ENCODE measurements around the gene HMGN3. TPM values are rescaled to one million over a fixed set of nuclear protein-coding genes. Genes with fewer than 3 reads are reported as not detected.

Gene HMGN3
- total and polyA plus RNA-seq, 2 of the 4 experiments (the other 2 are of a cell fraction): 6.8 to 35.5 TPM

DNA sequence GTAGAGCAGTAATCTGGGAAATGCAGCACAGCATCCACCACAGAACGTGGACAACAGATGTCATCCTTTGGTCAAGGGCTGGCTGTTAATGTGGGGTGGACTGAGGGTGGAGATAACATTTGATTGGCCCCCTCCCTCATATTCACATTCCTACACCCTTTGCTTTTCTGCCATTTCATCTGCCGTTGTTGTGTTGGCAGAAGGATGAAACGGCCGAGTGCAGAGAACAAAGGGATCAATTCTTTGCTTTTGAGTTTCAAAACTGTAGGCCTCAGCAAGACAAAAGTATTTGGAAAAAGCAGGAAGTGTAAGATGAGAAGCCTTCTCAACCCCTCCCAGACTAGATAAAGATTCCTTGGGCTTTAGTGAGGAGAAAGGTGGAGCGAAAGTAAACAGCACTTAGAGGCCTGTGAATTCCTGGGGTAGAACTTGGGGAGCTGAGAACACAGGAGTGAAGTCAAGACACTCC is 82.2 kb downstream of the HMGN3 start:
- Histone ChIP-seq H3K9me1 (ENCODE audit: insufficient read depth, low read length) (no peaks in the 10 kb centered on the region), H2BK5ac (ENCODE audit: low read depth, low read length, poor library complexity, severe bottlenecking) (no peak overlapping the region), H4K5ac (ENCODE audit: low read depth, low read length) (no peak overlapping the region), H2AFZ (replicated peaks; ENCODE audit: low read length, poor library complexity) (peak overlapping the region; percentile 63), H3K4ac (ENCODE audit: low read depth, low read length) (no peak overlapping the region), H4K20me1 (ENCODE audit: insufficient read depth, low read length) (no peaks in the 10 kb centered on the region), H4K91ac (ENCODE audit: insufficient read depth, low read depth, low read length) (no peak overlapping the region), H3K4me2 (ENCODE audit: low read depth, low read length) (no peak overlapping the region), H3K27ac (ENCODE audit: insufficient read depth, low read length) (no peak overlapping the region), H2AK5ac (ENCODE audit: low read depth, low read length) (no peak overlapping the region), H3K18ac (ENCODE audit: low read depth, low read length) (no peak overlapping the region), H3K14ac (replicated peaks; ENCODE audit: low read depth, low read length) (no peak overlapping the region), H3K9me3 (ENCODE audit: control insufficient read depth, insufficient read depth, low read length) (no peaks in the 10 kb centered on the region), H2AK9ac (replicated peaks; ENCODE audit: low read depth, low read length, poor library complexity) (no peak overlapping the region), H3K23ac (ENCODE audit: low read depth, low read length) (no peak overlapping the region), H3K4me3 (ENCODE audit: insufficient read depth, low read depth, low read length) (no peak overlapping the region), H3K56ac (ENCODE audit: extremely low read depth, insufficient read depth, low read length) (no peak overlapping the region), H3K9ac (ENCODE audit: low read depth, low read length) (no peak overlapping the region), H3K79me1 (ENCODE audit: low read depth in 1 of 2, low read length in 2 of 2) (no peaks in the 10 kb centered on the region), H2BK120ac (ENCODE audit: low read depth, low read length) (no peak overlapping the region), H3K4me1 (ENCODE audit: control insufficient read depth, insufficient read depth, low read length) (no peaks in the 10 kb centered on the region), H3K27me3 (ENCODE audit: control insufficient read depth, insufficient read depth, low read length) (no peaks in the 10 kb centered on the region), H4K8ac (ENCODE audit: low read depth in 2 of 2, low read length in 2 of 2) (no peak overlapping the region), H2BK15ac (ENCODE audit: low read depth, low read length) (no peak overlapping the region), H2BK20ac (ENCODE audit: low read depth, low read length) (no peak overlapping the region), H3K36me3 (ENCODE audit: control insufficient read depth, insufficient read depth, low read length) (no peaks in the 10 kb centered on the region)
- in situ Hi-C loops (cut with MboI; ENCODE audit: low sequenced_read_pairs): no loop called here
- CTCF ChIA-PET: no interaction called here
- BruUV-seq (replicated peaks): no TSS peak
- intact Hi-C loops (cut with micrococcal nuclease): no loop called here
- ATAC-seq (ENCODE audit: low read depth) (no peak), DNase-seq (no peak)
- dilution Hi-C loops (cut with HindIII; ENCODE audit: low sequenced_read_pairs, unreplicated experiment): no loop called here
- no CpG with 5 or more reads among the region's 5 CpGs for WGBS, 2 experiments (ENCODE audit: extremely low coverage in 2 of 2, insufficient read length in 1 of 2)
- POLR2A ChIA-PET (ENCODE audit: unreplicated experiment): no interaction called here
- TF ChIP-seq, protein P1, sequence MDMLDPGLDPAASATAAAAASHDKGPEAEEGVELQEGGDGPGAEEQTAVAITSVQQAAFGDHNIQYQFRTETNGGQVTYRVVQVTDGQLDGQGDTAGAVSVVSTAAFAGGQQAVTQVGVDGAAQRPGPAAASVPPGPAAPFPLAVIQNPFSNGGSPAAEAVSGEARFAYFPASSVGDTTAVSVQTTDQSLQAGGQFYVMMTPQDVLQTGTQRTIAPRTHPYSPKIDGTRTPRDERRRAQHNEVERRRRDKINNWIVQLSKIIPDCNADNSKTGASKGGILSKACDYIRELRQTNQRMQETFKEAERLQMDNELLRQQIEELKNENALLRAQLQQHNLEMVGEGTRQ (IDR thresholded peaks at IDR 0.05; ENCODE audit: low read depth, low read length): no peak
- TF ChIP-seq, protein P2, sequence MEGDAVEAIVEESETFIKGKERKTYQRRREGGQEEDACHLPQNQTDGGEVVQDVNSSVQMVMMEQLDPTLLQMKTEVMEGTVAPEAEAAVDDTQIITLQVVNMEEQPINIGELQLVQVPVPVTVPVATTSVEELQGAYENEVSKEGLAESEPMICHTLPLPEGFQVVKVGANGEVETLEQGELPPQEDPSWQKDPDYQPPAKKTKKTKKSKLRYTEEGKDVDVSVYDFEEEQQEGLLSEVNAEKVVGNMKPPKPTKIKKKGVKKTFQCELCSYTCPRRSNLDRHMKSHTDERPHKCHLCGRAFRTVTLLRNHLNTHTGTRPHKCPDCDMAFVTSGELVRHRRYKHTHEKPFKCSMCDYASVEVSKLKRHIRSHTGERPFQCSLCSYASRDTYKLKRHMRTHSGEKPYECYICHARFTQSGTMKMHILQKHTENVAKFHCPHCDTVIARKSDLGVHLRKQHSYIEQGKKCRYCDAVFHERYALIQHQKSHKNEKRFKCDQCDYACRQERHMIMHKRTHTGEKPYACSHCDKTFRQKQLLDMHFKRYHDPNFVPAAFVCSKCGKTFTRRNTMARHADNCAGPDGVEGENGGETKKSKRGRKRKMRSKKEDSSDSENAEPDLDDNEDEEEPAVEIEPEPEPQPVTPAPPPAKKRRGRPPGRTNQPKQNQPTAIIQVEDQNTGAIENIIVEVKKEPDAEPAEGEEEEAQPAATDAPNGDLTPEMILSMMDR (conservative IDR thresholded peaks at IDR 0.05; ENCODE audit: low read depth, low read length): no peak
- TF ChIP-seq BHLHE40 (IDR thresholded peaks at IDR 0.05; ENCODE audit: low read depth, low read length): no peak
- no peak for TF ChIP-seq RFX5 (IDR thresholded peaks at IDR 0.05; ENCODE audit: low read depth, low read length)
- no peak for TF ChIP-seq MAZ (IDR thresholded peaks at IDR 0.05; ENCODE audit: borderline replicate concordance, low read depth, low read length)
- TF ChIP-seq MXI1 (IDR thresholded peaks at IDR 0.05; ENCODE audit: borderline replicate concordance, low read depth, low read length): no peak
- no peak for TF ChIP-seq CEBPB (IDR thresholded peaks at IDR 0.05; ENCODE audit: low read depth, low read length)
- TF ChIP-seq FOS (IDR thresholded peaks at IDR 0.05; ENCODE audit: low read depth, low read length): no peak
- no peak for TF ChIP-seq NFE2L2 (IDR thresholded peaks at IDR 0.05; ENCODE audit: low read depth, low read length)
- TF ChIP-seq POLR2A (IDR thresholded peaks at IDR 0.05; ENCODE audit: low read depth, low read length): no peak
- TF ChIP-seq, protein P3, sequence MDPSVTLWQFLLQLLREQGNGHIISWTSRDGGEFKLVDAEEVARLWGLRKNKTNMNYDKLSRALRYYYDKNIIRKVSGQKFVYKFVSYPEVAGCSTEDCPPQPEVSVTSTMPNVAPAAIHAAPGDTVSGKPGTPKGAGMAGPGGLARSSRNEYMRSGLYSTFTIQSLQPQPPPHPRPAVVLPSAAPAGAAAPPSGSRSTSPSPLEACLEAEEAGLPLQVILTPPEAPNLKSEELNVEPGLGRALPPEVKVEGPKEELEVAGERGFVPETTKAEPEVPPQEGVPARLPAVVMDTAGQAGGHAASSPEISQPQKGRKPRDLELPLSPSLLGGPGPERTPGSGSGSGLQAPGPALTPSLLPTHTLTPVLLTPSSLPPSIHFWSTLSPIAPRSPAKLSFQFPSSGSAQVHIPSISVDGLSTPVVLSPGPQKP (IDR thresholded peaks at IDR 0.05; ENCODE audit: borderline replicate concordance, low read depth, low read length): no peak
- TF ChIP-seq MAFK (IDR thresholded peaks at IDR 0.05; ENCODE audit: low read depth, low read length): no peak
- no peak for TF ChIP-seq CHD1 (IDR thresholded peaks at IDR 0.05; ENCODE audit: low read depth, low read length)
- no peak for TF ChIP-seq RAD21 (IDR thresholded peaks at IDR 0.05; ENCODE audit: low read length)
- no peak for TF ChIP-seq RCOR1 (IDR thresholded peaks at IDR 0.05; ENCODE audit: insufficient replicate concordance, low read length)
